H1 (cell line): ENCODE results near the gene MSH2. TPM values are rescaled to one million over a fixed set of nuclear protein-coding genes. Genes with fewer than 3 reads are reported as not detected.

Experiments used
- CTCF ChIA-PET: fragments of 300-600 bp; sonication (Branson Sonifier 250); formaldehyde crosslinking; loops from one replicate; lab custom pipeline; 2021; ENCODE audit not compliant: partially characterized antibody; lab: Charles Lee
- POLR2A ChIA-PET: fragments of 300-600 bp; sonication (Branson Sonifier 250); formaldehyde crosslinking; loops from one replicate; lab custom pipeline; 2021; ENCODE audit warnings: inconsistent platforms; ENCODE audit not compliant: partially characterized antibody; lab: Charles Lee
- DNase-seq, 2 experiments: peaks; one replicate each; pipeline versions ENCODE4 v3.0.0 to v3.0.0-alpha.2; 2010 to 2022; ENCODE audit warnings: low spot score in 2 of 2, low read depth in 1 of 2, mixed read lengths in 1 of 2
- FAIRE-seq: peaks from 2 replicates; lab custom pipeline; 2011; peaks lifted over from hg19 to GRCh38; lab: Jason Lieb, UNC
- H2AFZ ChIP-seq: 2 replicates; pipeline ENCODE4 v1.8.1; 2012; ENCODE audit warnings: low read length, inconsistent platforms
- H2AK5ac ChIP-seq: 2 replicates; pipeline ENCODE4 v1.6.1; 2013; ENCODE audit warnings: low read depth, low read length
- H2BK120ac ChIP-seq: replicated peaks from 2 replicates; pipeline ENCODE3; 2013; ENCODE audit warnings: low read depth, low read length, inconsistent platforms
- H2BK12ac ChIP-seq: 2 replicates; pipeline ENCODE4 v1.6.1; 2013; ENCODE audit warnings: low read depth, low read length
- H2BK15ac ChIP-seq: 2 replicates; pipeline ENCODE4 v1.6.1; 2013; ENCODE audit warnings: low read length
- H2BK20ac ChIP-seq: 2 replicates; pipeline ENCODE4 v1.6.1; 2013; ENCODE audit warnings: low read length
- H2BK5ac ChIP-seq: 2 replicates; pipeline ENCODE4 v1.6.1; 2013; ENCODE audit warnings: low read depth, low read length
- H3K14ac ChIP-seq: 2 replicates; pipeline ENCODE4 v1.6.1; 2013; ENCODE audit warnings: inconsistent platforms; ENCODE audit not compliant: insufficient read length
- H3K18ac ChIP-seq: 2 replicates; pipeline ENCODE4 v1.6.1; 2013; ENCODE audit warnings: low read length; ENCODE audit errors: extremely low read depth
- H3K23ac ChIP-seq: 2 replicates; pipeline ENCODE4 v1.6.1; 2013; ENCODE audit warnings: inconsistent platforms; ENCODE audit not compliant: insufficient read length
- H3K23me2 ChIP-seq: 2 replicates; pipeline ENCODE4 v1.6.1; 2013; ENCODE audit warnings: low read depth, low read length
- H3K27ac ChIP-seq: 2 replicates; pipeline ENCODE4 v1.6.1; 2011; ENCODE audit warnings: low read depth, low read length, inconsistent platforms
- H3K27me3 ChIP-seq, 4 experiments: replicated peaks in 1 of 4; 1 replicate in 1 of 4; 2 replicates in 3 of 4; pipeline versions ENCODE4 v1.6.1 to v1.8.1; 2011 to 2013; ENCODE audit warnings: low read length in 3 of 4, mild to moderate bottlenecking in 3 of 4, inconsistent platforms in 2 of 4, mixed read lengths in 2 of 4, moderate library complexity in 1 of 4; ENCODE audit not compliant: control insufficient read depth in 3 of 4, insufficient read depth in 3 of 4; ENCODE audit errors: extremely low read depth in 1 of 4
- H3K36me3 ChIP-seq, 4 experiments: 2 replicates each; pipeline versions ENCODE4 v1.6.1 to v1.8.1; 2011 to 2013; ENCODE audit warnings: mild to moderate bottlenecking in 4 of 4, low read length in 3 of 4, moderate library complexity in 2 of 4, control low read depth in 1 of 4, inconsistent platforms in 1 of 4; ENCODE audit not compliant: insufficient read depth in 4 of 4, control insufficient read depth in 2 of 4
- H3K4ac ChIP-seq: replicated peaks from 2 replicates; pipeline ENCODE3; 2013; ENCODE audit warnings: low read length, low read depth, mixed read lengths, inconsistent platforms; ENCODE audit not compliant: insufficient read length
- H3K4me1 ChIP-seq, 4 experiments: replicated peaks in 1 of 4; 1 replicate in 1 of 4; 2 replicates in 3 of 4; pipeline versions ENCODE4 v1.6.1 to v1.8.1; 2011 to 2013; ENCODE audit warnings: low read length in 3 of 4, inconsistent platforms in 2 of 4, mixed read lengths in 1 of 4; ENCODE audit not compliant: insufficient read depth in 4 of 4, control insufficient read depth in 3 of 4
- H3K4me2 ChIP-seq, 2 experiments: 2 replicates each; pipeline versions ENCODE4 v1.6.1 to v1.8.1; 2011 to 2013; ENCODE audit warnings: low read depth in 2 of 2, low read length in 2 of 2, control low read depth in 1 of 2, inconsistent platforms in 1 of 2, mild to moderate bottlenecking in 1 of 2; ENCODE audit not compliant: insufficient read depth in 1 of 2
- H3K4me3 ChIP-seq, 4 experiments: fragments of 200-600, 300-600 bp in 1 of 4; sonication (generic), shearing (Covaris generic), sonication (Bioruptor Twin) in 1 of 4; 2 replicates each; pipeline versions ENCODE4 v1.5.1 to v1.8.1; 2011 to 2016; ENCODE audit warnings: low read length in 4 of 4, low read depth in 3 of 4, control low read depth in 2 of 4, inconsistent platforms in 2 of 4, mild to moderate bottlenecking in 2 of 4, mixed read lengths in 1 of 4, moderate library complexity in 1 of 4; ENCODE audit not compliant: insufficient read depth in 2 of 4; ENCODE audit errors: extremely low read depth in 1 of 4
- H3K56ac ChIP-seq: replicated peaks from 2 replicates; pipeline ENCODE3; 2013; ENCODE audit warnings: low read depth, mild to moderate bottlenecking, mixed read lengths, low read length, inconsistent platforms; ENCODE audit not compliant: insufficient read length
- H3K79me1 ChIP-seq: 2 replicates; pipeline ENCODE4 v1.6.1; 2013; ENCODE audit warnings: low read depth, low read length, control low read depth
- H3K79me2 ChIP-seq, 2 experiments: 2 replicates each; pipeline versions ENCODE4 v1.6.1 to v1.8.1; 2012 to 2013; ENCODE audit warnings: low read length in 2 of 2, mild to moderate bottlenecking in 2 of 2, inconsistent platforms in 1 of 2; ENCODE audit not compliant: insufficient read depth in 2 of 2, control insufficient read depth in 1 of 2
- H3K9ac ChIP-seq, 4 experiments: replicated peaks in 1 of 4; 1 replicate in 1 of 4; 2 replicates in 3 of 4; pipeline versions ENCODE4 v1.6.1 to v1.8.1; 2011 to 2013; ENCODE audit warnings: low read depth in 3 of 4, low read length in 3 of 4, control low read depth in 2 of 4, mild to moderate bottlenecking in 2 of 4, moderate library complexity in 2 of 4, inconsistent platforms in 1 of 4; ENCODE audit errors: extremely low read depth in 1 of 4
- H3K9me3 ChIP-seq, 2 experiments: 2 replicates each; pipeline versions ENCODE4 v1.6.1 to v1.8.1; 2012 to 2013; ENCODE audit warnings: mild to moderate bottlenecking in 2 of 2, moderate library complexity in 2 of 2, control low read depth in 1 of 2, inconsistent platforms in 1 of 2, low read depth in 1 of 2, low read length in 1 of 2, mixed read lengths in 1 of 2; ENCODE audit not compliant: insufficient read depth in 2 of 2
- H4K20me1 ChIP-seq, 2 experiments: replicated peaks in 1 of 2; 2 replicates each; pipeline versions ENCODE3 to v1.8.1; 2011 to 2013; ENCODE audit warnings: inconsistent platforms in 2 of 2, low read length in 2 of 2, mild to moderate bottlenecking in 1 of 2; ENCODE audit not compliant: insufficient read depth in 2 of 2, control insufficient read depth in 1 of 2
- H4K5ac ChIP-seq: 2 replicates; pipeline ENCODE4 v1.6.1; 2013; ENCODE audit warnings: low read length, low read depth, mixed read lengths, inconsistent platforms; ENCODE audit not compliant: insufficient read length
- H4K8ac ChIP-seq: 2 replicates; pipeline ENCODE4 v1.8.0; 2013; ENCODE audit warnings: mild to moderate bottlenecking, moderate library complexity, low read length, inconsistent platforms; ENCODE audit not compliant: insufficient read depth; ENCODE audit errors: extremely low read depth
- H4K91ac ChIP-seq: replicated peaks from 2 replicates; pipeline ENCODE3; 2013; ENCODE audit warnings: low read length, mixed read lengths, inconsistent platforms; ENCODE audit not compliant: insufficient read length
- ASH2L ChIP-seq: fragments of 200-600, 300-600 bp; sonication (generic); IDR thresholded peaks from one replicate; pipeline ENCODE4 v1.7.1; 2017; ENCODE audit warnings: low read length
- GTF2F1 ChIP-seq: IDR thresholded peaks from 2 replicates; pipeline ENCODE4 v1.6.1; 2012; ENCODE audit warnings: low read depth, low read length, improper control_type of control experiment, borderline replicate concordance
- NRF1 ChIP-seq: IDR thresholded peaks from 2 replicates; pipeline ENCODE4 v1.6.1; 2011; ENCODE audit warnings: mild to moderate bottlenecking, low read depth, low read length, improper control_type of control experiment
- RAD21 ChIP-seq, 2 experiments: IDR thresholded peaks in 1 of 2; conservative IDR thresholded peaks in 1 of 2; 2 replicates each; pipeline ENCODE4 v1.6.1; 2011; ENCODE audit warnings: low read depth in 2 of 2, low read length in 2 of 2, improper control_type of control experiment in 1 of 2, inconsistent platforms in 1 of 2, mild to moderate bottlenecking in 1 of 2, moderate library complexity in 1 of 2
- RFX5 ChIP-seq: IDR thresholded peaks from 2 replicates; pipeline ENCODE4 v1.6.1; 2011; ENCODE audit warnings: low read depth, low read length, improper control_type of control experiment, borderline replicate concordance
- SAP30 ChIP-seq: fragments of 300-600 bp; sonication (generic); IDR thresholded peaks from 2 replicates; pipeline ENCODE4 v1.7.1; 2012; ENCODE audit warnings: low read length, moderate library complexity, mild to moderate bottlenecking, inconsistent platforms; ENCODE audit not compliant: insufficient read depth, insufficient replicate concordance
- SP1 ChIP-seq: IDR thresholded peaks from 2 replicates; pipeline ENCODE4 v1.6.1; 2011; ENCODE audit warnings: low read depth, low read length
- SP4 ChIP-seq: IDR thresholded peaks from 2 replicates; pipeline ENCODE4 v1.6.1; 2012; ENCODE audit warnings: low read length, inconsistent platforms
- SUZ12 ChIP-seq: fragments of 200-600 bp; sonication (generic); IDR thresholded peaks from 2 replicates; pipeline ENCODE4 v1.6.1; 2012; ENCODE audit warnings: mild to moderate bottlenecking, inconsistent platforms, low read length, moderate library complexity, mixed read lengths
- TAF7 ChIP-seq: optimal IDR thresholded peaks from 2 replicates; pipeline ENCODE3; 2011; ENCODE audit warnings: low read depth, mild to moderate bottlenecking, inconsistent platforms, low read length, moderate library complexity, borderline replicate concordance
- TBP ChIP-seq: IDR thresholded peaks from 2 replicates; pipeline ENCODE4 v1.6.1; 2011; ENCODE audit warnings: low read depth, low read length, improper control_type of control experiment
- WGBS, 2 experiments: shearing (Covaris generic) in 1 of 2; methylation state at CpG; one replicate each; pipeline versions ENCODE4 v1.1.6 to v1.1.7; 2013 to 2015; ENCODE audit warnings: low lambda C conversion rate in 2 of 2, mixed read lengths in 2 of 2, inconsistent platforms in 1 of 2, low coverage in 1 of 2, missing lambda C conversion rate in 1 of 2; ENCODE audit not compliant: insufficient replicate concordance in 2 of 2, insufficient coverage in 1 of 2, insufficient read length in 1 of 2; ENCODE audit errors: extremely low coverage in 1 of 2, missing lambda C conversion rate in 1 of 2; 5-methylcytosine and 5-hydroxymethylcytosine counted together
- polyA plus RNA-seq, 7 experiments: library from polyadenylated mRNA; depleted of rRNA in 3 of 7; stranded (reverse) in 5 of 7; unstranded in 2 of 7; fragments of >200 nt in 5 of 7; fragments of 200-250 nt in 2 of 7; gene quantifications; 1 replicate in 5 of 7; 2 replicates in 1 of 7; 4 replicates in 1 of 7; pipeline versions ENCODE4 v1.2.1 to v1.2.3, GENCODE V29; 2011 to 2013; ENCODE audit warnings: missing spikeins in 2 of 7, mixed read lengths in 2 of 7
- total RNA-seq: library from RNA; stranded (reverse); fragmentation: NEBNext Ultra II Directional; extraction: Animal tissue kit (Norgen Biotek cat#: 25700); gene quantifications from 2 replicates; pipeline ENCODE4 v1.2.1, GENCODE V29; 2021

Gene MSH2
- total and polyA plus RNA-seq, 2 of the 8 experiments (the other 6 are each of a cell fraction or from before 2014, with no cell fraction given), result 64.1 to 228 TPM

- H2AFZ ChIP-seq, result no peak overlapping the region
- no peak overlapping the region for H2BK15ac ChIP-seq
- H3K23ac ChIP-seq, result no peak overlapping the region
- no peak overlapping the region for H3K18ac ChIP-seq
- no peak overlapping the region for H2BK12ac ChIP-seq
- no peak overlapping the region for H3K14ac ChIP-seq
- H4K8ac ChIP-seq, result no peak overlapping the region
- WGBS, 2 experiments, result 95% methylated on average over 7 of the region's 7 CpGs; no CpG with 5 or more reads in 1 of the 2 experiments
- no peaks in the 10 kb centered on the region for H3K79me2 ChIP-seq
- H3K23me2 ChIP-seq, result no peaks in the 10 kb centered on the region
- H2BK120ac ChIP-seq, result no peak overlapping the region
- no peaks in the 10 kb centered on the region for H3K9me3 ChIP-seq
- H2BK5ac ChIP-seq, result no peak overlapping the region
- no peak overlapping the region for H3K9ac ChIP-seq
- peaks cover 3 to 12% (median 7%) of the 10 kb centered on the region in 4 experiments for H3K4me1 ChIP-seq
- FAIRE-seq, result no peak
- H4K5ac ChIP-seq, result no peak overlapping the region
- H2BK20ac ChIP-seq, result no peak overlapping the region
- no peaks in the 10 kb centered on the region for H4K20me1 ChIP-seq
- POLR2A ChIA-PET, result interaction anchor here (1.2 kb wide), 1 partner anchor 110 kb away, joined by 3 read pairs; no protein-coding TSS in a partner anchor
- H3K27me3 ChIP-seq, result no peaks in the 10 kb centered on the region
- H3K56ac ChIP-seq, result no peak overlapping the region
- no peak overlapping the region for H3K27ac ChIP-seq
- H3K4ac ChIP-seq, result no peak overlapping the region
- CTCF ChIA-PET, result interaction anchor here (0.9 kb wide), 1 partner anchor 24 kb away, joined by 3 read pairs; no protein-coding TSS in a partner anchor
- H4K91ac ChIP-seq, result no peak overlapping the region
- no peaks in the 10 kb centered on the region; the same call in 1 of the 2 replicates for H3K79me1 ChIP-seq
- no peak for DNase-seq
- no peak overlapping the region for H2AK5ac ChIP-seq
- peaks cover 0 to 4% (median under 1%) of the 10 kb centered on the region in 4 experiments; a peak in 1 of 8 replicates for H3K36me3 ChIP-seq
- H3K4me3 ChIP-seq, result no peak overlapping the region
- no peak overlapping the region for H3K4me2 ChIP-seq
- no peak for TF ChIP-seq RAD21 (IDR thresholded peaks at IDR 0.05 in 1 of 2, conservative IDR thresholded peaks at IDR 0.05 in 1 of 2; ENCODE audit: low read depth in 2 of 2, low read length in 2 of 2)
- TF ChIP-seq TAF7, result no peak
- no peak for TF ChIP-seq RFX5
- no peak for TF ChIP-seq NRF1
- no peak for TF ChIP-seq ASH2L
- no peak for TF ChIP-seq TBP
- no peak for TF ChIP-seq GTF2F1
- no peak for TF ChIP-seq SUZ12
- TF ChIP-seq SP4, result no peak
- TF ChIP-seq SAP30, result no peak
- no peak for TF ChIP-seq SP1
Observed at GRCh38 chr2:47513981-47514520, 111.1 kb downstream of the MSH2 start.
